ENCODE results near the gene OCA2.

The OCA2 gene

DNA sequence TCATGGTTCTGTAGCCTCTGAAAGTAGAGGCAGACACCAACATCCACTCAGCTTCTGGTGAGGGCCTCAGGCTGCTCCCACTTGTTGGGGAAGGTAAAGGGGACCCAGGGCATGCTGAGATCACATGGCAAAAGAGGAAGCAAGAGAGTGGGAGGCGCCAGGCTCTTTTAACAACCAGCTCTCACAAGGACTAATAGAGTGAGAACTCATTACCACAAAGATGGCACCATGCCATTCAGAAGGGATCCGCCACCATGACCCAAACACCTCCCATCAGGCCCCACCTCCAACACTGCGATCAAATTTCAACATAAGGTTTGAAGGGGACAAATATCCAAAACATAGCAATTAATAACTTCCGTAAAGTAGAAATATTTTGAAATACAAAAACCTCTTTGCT is 192.3 kb downstream of the OCA2 start:
- Histone ChIP-seq H3K9me3 (ENCODE audit: control insufficient read depth, low read length) (peaks cover 26% of the 10 kb centered on the region), H2BK120ac (ENCODE audit: low read depth, low read length) (no peak overlapping the region), H3K27ac (ENCODE audit: low read length, poor library complexity, severe bottlenecking) (no peak overlapping the region), H2AK5ac (ENCODE audit: low read length, severe bottlenecking) (no peak overlapping the region), H3K4me3 (ENCODE audit: insufficient read depth in 1 of 2, low read depth in 1 of 2, low read length in 2 of 2) (no peak overlapping the region), H2BK5ac (ENCODE audit: low read depth, low read length, poor library complexity, severe bottlenecking) (no peak overlapping the region), H3K18ac (ENCODE audit: low read depth in 1 of 2, low read length in 2 of 2) (no peak overlapping the region), H4K91ac (ENCODE audit: low read length) (no peak overlapping the region), H3K23ac (ENCODE audit: low read length in 2 of 2) (no peak overlapping the region), H3K14ac (ENCODE audit: low read length in 2 of 2) (no peak overlapping the region), H2BK15ac (ENCODE audit: low read depth, poor library complexity, severe bottlenecking) (no peak overlapping the region), H3K4ac (ENCODE audit: low read depth in 1 of 2, low read length in 2 of 2) (no peak overlapping the region), H3K4me1 (ENCODE audit: control insufficient read depth, insufficient read depth, low read depth, low read length) (peaks cover 3% of the 10 kb centered on the region), H2AFZ (ENCODE audit: low read depth, low read length) (no peak overlapping the region), H4K8ac (ENCODE audit: low read length) (no peak overlapping the region), H3K9ac (ENCODE audit: low read length) (no peak overlapping the region), H2BK12ac (ENCODE audit: low read length in 2 of 2) (no peak overlapping the region), H3K4me2 (ENCODE audit: low read length, poor library complexity, severe bottlenecking) (no peak overlapping the region), H3K27me3 (ENCODE audit: control insufficient read depth in 1 of 2, insufficient read depth in 1 of 2, low read length in 2 of 2) (no peaks in the 10 kb centered on the region), H3K79me1 (replicated peaks; ENCODE audit: low read length, poor library complexity, severe bottlenecking) (no peaks in the 10 kb centered on the region), H3K36me3 (ENCODE audit: control insufficient read depth in 1 of 2, insufficient read depth in 2 of 2, low read depth in 1 of 2, low read length in 2 of 2) (peaks cover 0 to 3% of the 10 kb centered on the region in 2 experiments)
- no peak for DNase-seq
- WGBS = 82% methylated on average over 2 of the region's 4 CpGs

DNA sequence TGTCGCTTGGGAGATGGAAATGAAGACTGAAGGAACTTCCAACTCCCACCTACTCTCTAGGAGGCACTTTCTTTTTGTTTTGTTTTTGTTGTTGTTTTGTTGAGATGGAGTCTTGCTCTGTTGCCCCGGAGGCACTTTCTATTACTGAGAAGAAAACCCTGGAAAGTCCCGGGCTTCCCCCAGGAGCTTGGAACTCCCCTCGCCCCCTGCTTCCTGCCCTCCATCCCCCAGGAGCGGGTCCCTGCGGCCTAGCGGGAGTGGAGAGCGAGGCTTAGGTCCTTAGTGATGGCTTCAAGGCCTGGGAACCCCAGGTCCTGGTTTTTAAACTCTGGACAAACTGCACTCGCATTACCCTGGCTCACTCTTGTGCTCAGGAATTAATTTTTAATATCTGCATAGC is 195.7 kb downstream of the OCA2 start:
- no peak overlapping the region for H3K4me3 ChIP-seq (ENCODE audit: insufficient read depth in 1 of 2, low read depth in 1 of 2, low read length in 2 of 2)
- H3K79me1 ChIP-seq (replicated peaks; ENCODE audit: low read length, poor library complexity, severe bottlenecking) = no peaks in the 10 kb centered on the region
- no peak for DNase-seq
- no peak overlapping the region for H3K9ac ChIP-seq (ENCODE audit: low read length)
- no peak overlapping the region for H4K91ac ChIP-seq (ENCODE audit: low read length)
- H3K27ac ChIP-seq (ENCODE audit: low read length, poor library complexity, severe bottlenecking) = no peak overlapping the region
- no peaks in the 10 kb centered on the region for H3K27me3 ChIP-seq (ENCODE audit: control insufficient read depth in 1 of 2, insufficient read depth in 1 of 2, low read length in 2 of 2)
- H4K8ac ChIP-seq (ENCODE audit: low read length) = no peak overlapping the region
- no peak overlapping the region for H2AK5ac ChIP-seq (ENCODE audit: low read length, severe bottlenecking)
- peaks cover 3% of the 10 kb centered on the region for H3K4me1 ChIP-seq (ENCODE audit: control insufficient read depth, insufficient read depth, low read depth, low read length)
- H2BK5ac ChIP-seq (ENCODE audit: low read depth, low read length, poor library complexity, severe bottlenecking) = no peak overlapping the region
- H3K36me3 ChIP-seq (ENCODE audit: control insufficient read depth in 1 of 2, insufficient read depth in 2 of 2, low read depth in 1 of 2, low read length in 2 of 2) = peaks cover 0 to 3% of the 10 kb centered on the region in 2 experiments
- H3K23ac ChIP-seq (ENCODE audit: low read length in 2 of 2) = no peak overlapping the region
- H3K14ac ChIP-seq (ENCODE audit: low read length in 2 of 2) = no peak overlapping the region
- WGBS = 75% methylated on average over 7 of the region's 9 CpGs
- no peak overlapping the region for H3K4me2 ChIP-seq (ENCODE audit: low read length, poor library complexity, severe bottlenecking)
- no peak overlapping the region for H2AFZ ChIP-seq (ENCODE audit: low read depth, low read length)
- H3K4ac ChIP-seq (ENCODE audit: low read depth in 1 of 2, low read length in 2 of 2) = no peak overlapping the region
- no peak overlapping the region for H3K18ac ChIP-seq (ENCODE audit: low read depth in 1 of 2, low read length in 2 of 2)
- H2BK15ac ChIP-seq (ENCODE audit: low read depth, poor library complexity, severe bottlenecking) = no peak overlapping the region
- H3K9me3 ChIP-seq (ENCODE audit: control insufficient read depth, low read length) = peaks cover 24% of the 10 kb centered on the region
- H2BK12ac ChIP-seq (ENCODE audit: low read length in 2 of 2) = no peak overlapping the region
- H2BK120ac ChIP-seq (ENCODE audit: low read depth, low read length) = no peak overlapping the region

DNA sequence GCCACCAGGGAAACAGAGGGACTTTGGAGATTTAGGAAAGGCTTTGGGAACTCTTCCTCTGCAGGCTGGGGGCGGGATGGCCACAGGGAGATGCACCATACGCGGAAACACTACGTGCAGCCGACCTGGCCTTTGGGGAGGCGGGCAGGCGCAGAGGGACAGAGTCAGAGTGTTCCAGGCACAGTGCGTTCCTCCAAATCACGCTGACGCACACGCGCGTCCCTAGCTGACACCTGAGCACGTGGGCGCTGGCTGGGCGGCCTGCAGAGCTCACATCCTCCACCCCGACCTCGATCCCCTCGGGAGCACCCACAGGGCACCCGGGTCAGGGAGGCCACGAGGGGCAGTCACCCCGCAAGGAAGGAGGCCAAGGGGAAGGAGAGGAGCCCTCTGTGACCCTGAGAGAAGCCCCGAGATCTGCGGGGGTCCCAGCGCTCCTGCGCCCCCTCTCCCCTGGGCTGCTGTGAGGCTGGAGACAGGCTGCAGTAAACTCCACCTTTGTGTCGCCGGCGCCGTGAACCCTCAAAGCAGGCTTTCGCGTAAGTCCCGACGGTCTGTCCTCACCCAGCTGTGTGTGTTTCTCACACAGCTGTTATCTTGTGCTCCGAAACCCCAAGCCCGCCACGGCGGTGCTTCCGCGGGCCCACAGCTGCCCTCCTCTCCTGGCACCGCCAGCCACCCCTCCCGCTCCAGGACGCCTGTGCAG is 196.3 kb downstream of the OCA2 start:
- DNase-seq = no peak
- 90% methylated on average over 40 of the region's 43 CpGs for WGBS

DNA sequence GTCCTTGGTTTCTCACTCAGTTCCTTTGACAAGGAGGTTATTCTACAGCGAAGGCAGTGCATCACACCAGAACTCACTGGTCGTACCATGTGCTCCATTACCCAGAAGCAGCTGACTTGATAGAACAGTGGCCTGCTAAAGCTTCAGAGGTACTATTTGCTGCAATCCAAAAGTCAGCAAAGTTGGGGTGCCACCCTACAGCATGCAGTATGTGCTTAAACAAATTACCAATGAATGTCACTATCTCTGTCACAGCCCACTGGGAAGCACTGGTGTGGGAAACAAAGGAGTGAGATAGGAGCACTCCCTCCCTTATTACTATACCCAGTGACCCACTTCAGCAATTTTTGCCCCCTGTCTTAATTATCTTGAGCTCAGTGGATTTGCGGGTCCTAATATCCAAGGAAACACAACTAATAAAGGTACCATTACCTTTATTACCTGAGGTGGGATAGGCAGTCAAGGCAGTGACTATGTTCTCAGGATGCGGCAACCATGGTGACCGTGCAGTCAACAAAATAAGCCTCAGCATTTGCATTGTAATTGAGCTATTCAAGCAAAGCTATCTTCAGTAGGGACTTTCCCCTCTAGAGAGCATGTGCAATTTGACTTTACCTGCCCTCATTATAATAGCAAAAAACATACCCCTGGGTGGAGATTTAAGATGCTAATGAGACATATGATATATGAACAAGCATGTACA is 199.4 kb downstream of the OCA2 start:
- H3K4ac ChIP-seq (ENCODE audit: low read depth in 1 of 2, low read length in 2 of 2) = no peak overlapping the region

More for the DNA sequence above, 196.3 kb downstream of the OCA2 start:
- Histone ChIP-seq H2BK5ac (ENCODE audit: low read depth, low read length, poor library complexity, severe bottlenecking) (no peak overlapping the region), H2AFZ (ENCODE audit: low read depth, low read length) (peak overlapping the region; percentile 69), H3K79me1 (replicated peaks; ENCODE audit: low read length, poor library complexity, severe bottlenecking) (no peaks in the 10 kb centered on the region), H3K4me2 (ENCODE audit: low read length, poor library complexity, severe bottlenecking) (no peak overlapping the region), H3K36me3 (ENCODE audit: control insufficient read depth in 1 of 2, insufficient read depth in 2 of 2, low read depth in 1 of 2, low read length in 2 of 2) (peaks cover 0 to 3% of the 10 kb centered on the region in 2 experiments), H3K27ac (ENCODE audit: low read length, poor library complexity, severe bottlenecking) (no peak overlapping the region), H2AK5ac (ENCODE audit: low read length, severe bottlenecking) (no peak overlapping the region), H3K9me3 (ENCODE audit: control insufficient read depth, low read length) (peaks cover 19% of the 10 kb centered on the region), H4K91ac (ENCODE audit: low read length) (no peak overlapping the region), H3K14ac (ENCODE audit: low read length in 2 of 2) (no peak overlapping the region), H3K4me3 (ENCODE audit: insufficient read depth in 1 of 2, low read depth in 1 of 2, low read length in 2 of 2) (peak overlapping the region in 1 of 2 experiments; percentile 39), H3K4me1 (ENCODE audit: control insufficient read depth, insufficient read depth, low read depth, low read length) (peaks cover 3% of the 10 kb centered on the region), H4K8ac (ENCODE audit: low read length) (no peak overlapping the region), H2BK120ac (ENCODE audit: low read depth, low read length) (no peak overlapping the region), H2BK12ac (ENCODE audit: low read length in 2 of 2) (no peak overlapping the region), H3K18ac (ENCODE audit: low read depth in 1 of 2, low read length in 2 of 2) (no peak overlapping the region), H2BK15ac (ENCODE audit: low read depth, poor library complexity, severe bottlenecking) (no peak overlapping the region), H3K9ac (ENCODE audit: low read length) (no peak overlapping the region), H3K27me3 (ENCODE audit: control insufficient read depth in 1 of 2, insufficient read depth in 1 of 2, low read length in 2 of 2) (no peaks in the 10 kb centered on the region), H3K4ac (ENCODE audit: low read depth in 1 of 2, low read length in 2 of 2) (no peak overlapping the region), H3K23ac (ENCODE audit: low read length in 2 of 2) (no peak overlapping the region)

More for the DNA sequence above, 199.4 kb downstream of the OCA2 start:
- H3K4me1 ChIP-seq (ENCODE audit: control insufficient read depth, insufficient read depth, low read depth, low read length) = peaks cover 3% of the 10 kb centered on the region
- WGBS = 87% methylated on average over 5 of the region's 5 CpGs
- H3K4me3 ChIP-seq (ENCODE audit: insufficient read depth in 1 of 2, low read depth in 1 of 2, low read length in 2 of 2) = no peak overlapping the region
- no peak for DNase-seq
- H2AFZ ChIP-seq (ENCODE audit: low read depth, low read length) = no peak overlapping the region
- no peaks in the 10 kb centered on the region for H3K27me3 ChIP-seq (ENCODE audit: control insufficient read depth in 1 of 2, insufficient read depth in 1 of 2, low read length in 2 of 2)
- H3K9me3 ChIP-seq (ENCODE audit: control insufficient read depth, low read length) = peaks cover 16% of the 10 kb centered on the region
- H3K9ac ChIP-seq (ENCODE audit: low read length) = no peak overlapping the region
- peaks cover 0 to 3% of the 10 kb centered on the region in 2 experiments for H3K36me3 ChIP-seq (ENCODE audit: control insufficient read depth in 1 of 2, insufficient read depth in 2 of 2, low read depth in 1 of 2, low read length in 2 of 2)
- H3K14ac ChIP-seq (ENCODE audit: low read length in 2 of 2) = no peak overlapping the region
- no peak overlapping the region for H4K8ac ChIP-seq (ENCODE audit: low read length)
- no peak overlapping the region for H3K23ac ChIP-seq (ENCODE audit: low read length in 2 of 2)
- H2BK15ac ChIP-seq (ENCODE audit: low read depth, poor library complexity, severe bottlenecking) = no peak overlapping the region
- H3K18ac ChIP-seq (ENCODE audit: low read depth in 1 of 2, low read length in 2 of 2) = no peak overlapping the region
- no peak overlapping the region for H2AK5ac ChIP-seq (ENCODE audit: low read length, severe bottlenecking)
- H3K27ac ChIP-seq (ENCODE audit: low read length, poor library complexity, severe bottlenecking) = no peak overlapping the region
- no peaks in the 10 kb centered on the region for H3K79me1 ChIP-seq (replicated peaks; ENCODE audit: low read length, poor library complexity, severe bottlenecking)
- H2BK120ac ChIP-seq (ENCODE audit: low read depth, low read length) = no peak overlapping the region
- no peak overlapping the region for H3K4me2 ChIP-seq (ENCODE audit: low read length, poor library complexity, severe bottlenecking)
- no peak overlapping the region for H2BK12ac ChIP-seq (ENCODE audit: low read length in 2 of 2)
- no peak overlapping the region for H4K91ac ChIP-seq (ENCODE audit: low read length)
- H2BK5ac ChIP-seq (ENCODE audit: low read depth, low read length, poor library complexity, severe bottlenecking) = no peak overlapping the region
